H1 (cell line): ENCODE results near the gene CD63. TPM values are rescaled to one million over a fixed set of nuclear protein-coding genes. Genes with fewer than 3 reads are reported as not detected.

Experiments used
- CTCF ChIA-PET: fragments of 300-600 bp; sonication (Branson Sonifier 250); formaldehyde crosslinking; loops from one replicate; lab custom pipeline; 2021; ENCODE audit not compliant: partially characterized antibody; lab: Charles Lee
- POLR2A ChIA-PET: fragments of 300-600 bp; sonication (Branson Sonifier 250); formaldehyde crosslinking; loops from one replicate; lab custom pipeline; 2021; ENCODE audit warnings: inconsistent platforms; ENCODE audit not compliant: partially characterized antibody; lab: Charles Lee
- DNase-seq, 2 experiments: peaks; one replicate each; pipeline versions ENCODE4 v3.0.0 to v3.0.0-alpha.2; 2010 to 2022; ENCODE audit warnings: low spot score in 2 of 2, low read depth in 1 of 2, mixed read lengths in 1 of 2
- FAIRE-seq: peaks from 2 replicates; lab custom pipeline; 2011; peaks lifted over from hg19 to GRCh38; lab: Jason Lieb, UNC
- H2AFZ ChIP-seq: 2 replicates; pipeline ENCODE4 v1.8.1; 2012; ENCODE audit warnings: low read length, inconsistent platforms
- H2AK5ac ChIP-seq: 2 replicates; pipeline ENCODE4 v1.6.1; 2013; ENCODE audit warnings: low read depth, low read length
- H2BK120ac ChIP-seq: replicated peaks from 2 replicates; pipeline ENCODE3; 2013; ENCODE audit warnings: low read depth, low read length, inconsistent platforms
- H2BK12ac ChIP-seq: 2 replicates; pipeline ENCODE4 v1.6.1; 2013; ENCODE audit warnings: low read depth, low read length
- H2BK15ac ChIP-seq: 2 replicates; pipeline ENCODE4 v1.6.1; 2013; ENCODE audit warnings: low read length
- H2BK20ac ChIP-seq: 2 replicates; pipeline ENCODE4 v1.6.1; 2013; ENCODE audit warnings: low read length
- H2BK5ac ChIP-seq: 2 replicates; pipeline ENCODE4 v1.6.1; 2013; ENCODE audit warnings: low read depth, low read length
- H3K14ac ChIP-seq: 2 replicates; pipeline ENCODE4 v1.6.1; 2013; ENCODE audit warnings: inconsistent platforms; ENCODE audit not compliant: insufficient read length
- H3K18ac ChIP-seq: 2 replicates; pipeline ENCODE4 v1.6.1; 2013; ENCODE audit warnings: low read length; ENCODE audit errors: extremely low read depth
- H3K23ac ChIP-seq: 2 replicates; pipeline ENCODE4 v1.6.1; 2013; ENCODE audit warnings: inconsistent platforms; ENCODE audit not compliant: insufficient read length
- H3K23me2 ChIP-seq: 2 replicates; pipeline ENCODE4 v1.6.1; 2013; ENCODE audit warnings: low read depth, low read length
- H3K27ac ChIP-seq: 2 replicates; pipeline ENCODE4 v1.6.1; 2011; ENCODE audit warnings: low read depth, low read length, inconsistent platforms
- H3K27me3 ChIP-seq, 4 experiments: replicated peaks in 1 of 4; 1 replicate in 1 of 4; 2 replicates in 3 of 4; pipeline versions ENCODE4 v1.6.1 to v1.8.1; 2011 to 2013; ENCODE audit warnings: low read length in 3 of 4, mild to moderate bottlenecking in 3 of 4, inconsistent platforms in 2 of 4, mixed read lengths in 2 of 4, moderate library complexity in 1 of 4; ENCODE audit not compliant: control insufficient read depth in 3 of 4, insufficient read depth in 3 of 4; ENCODE audit errors: extremely low read depth in 1 of 4
- H3K36me3 ChIP-seq, 4 experiments: 2 replicates each; pipeline versions ENCODE4 v1.6.1 to v1.8.1; 2011 to 2013; ENCODE audit warnings: mild to moderate bottlenecking in 4 of 4, low read length in 3 of 4, moderate library complexity in 2 of 4, control low read depth in 1 of 4, inconsistent platforms in 1 of 4; ENCODE audit not compliant: insufficient read depth in 4 of 4, control insufficient read depth in 2 of 4
- H3K4ac ChIP-seq: replicated peaks from 2 replicates; pipeline ENCODE3; 2013; ENCODE audit warnings: low read length, low read depth, mixed read lengths, inconsistent platforms; ENCODE audit not compliant: insufficient read length
- H3K4me1 ChIP-seq, 4 experiments: replicated peaks in 1 of 4; 1 replicate in 1 of 4; 2 replicates in 3 of 4; pipeline versions ENCODE4 v1.6.1 to v1.8.1; 2011 to 2013; ENCODE audit warnings: low read length in 3 of 4, inconsistent platforms in 2 of 4, mixed read lengths in 1 of 4; ENCODE audit not compliant: insufficient read depth in 4 of 4, control insufficient read depth in 3 of 4
- H3K4me2 ChIP-seq, 2 experiments: 2 replicates each; pipeline versions ENCODE4 v1.6.1 to v1.8.1; 2011 to 2013; ENCODE audit warnings: low read depth in 2 of 2, low read length in 2 of 2, control low read depth in 1 of 2, inconsistent platforms in 1 of 2, mild to moderate bottlenecking in 1 of 2; ENCODE audit not compliant: insufficient read depth in 1 of 2
- H3K4me3 ChIP-seq, 4 experiments: fragments of 200-600, 300-600 bp in 1 of 4; sonication (generic), shearing (Covaris generic), sonication (Bioruptor Twin) in 1 of 4; 2 replicates each; pipeline versions ENCODE4 v1.5.1 to v1.8.1; 2011 to 2016; ENCODE audit warnings: low read length in 4 of 4, low read depth in 3 of 4, control low read depth in 2 of 4, inconsistent platforms in 2 of 4, mild to moderate bottlenecking in 2 of 4, mixed read lengths in 1 of 4, moderate library complexity in 1 of 4; ENCODE audit not compliant: insufficient read depth in 2 of 4; ENCODE audit errors: extremely low read depth in 1 of 4
- H3K56ac ChIP-seq: replicated peaks from 2 replicates; pipeline ENCODE3; 2013; ENCODE audit warnings: low read depth, mild to moderate bottlenecking, mixed read lengths, low read length, inconsistent platforms; ENCODE audit not compliant: insufficient read length
- H3K79me1 ChIP-seq: 2 replicates; pipeline ENCODE4 v1.6.1; 2013; ENCODE audit warnings: low read depth, low read length, control low read depth
- H3K79me2 ChIP-seq, 2 experiments: 2 replicates each; pipeline versions ENCODE4 v1.6.1 to v1.8.1; 2012 to 2013; ENCODE audit warnings: low read length in 2 of 2, mild to moderate bottlenecking in 2 of 2, inconsistent platforms in 1 of 2; ENCODE audit not compliant: insufficient read depth in 2 of 2, control insufficient read depth in 1 of 2
- H3K9ac ChIP-seq, 4 experiments: replicated peaks in 1 of 4; 1 replicate in 1 of 4; 2 replicates in 3 of 4; pipeline versions ENCODE4 v1.6.1 to v1.8.1; 2011 to 2013; ENCODE audit warnings: low read depth in 3 of 4, low read length in 3 of 4, control low read depth in 2 of 4, mild to moderate bottlenecking in 2 of 4, moderate library complexity in 2 of 4, inconsistent platforms in 1 of 4; ENCODE audit errors: extremely low read depth in 1 of 4
- H3K9me3 ChIP-seq, 2 experiments: 2 replicates each; pipeline versions ENCODE4 v1.6.1 to v1.8.1; 2012 to 2013; ENCODE audit warnings: mild to moderate bottlenecking in 2 of 2, moderate library complexity in 2 of 2, control low read depth in 1 of 2, inconsistent platforms in 1 of 2, low read depth in 1 of 2, low read length in 1 of 2, mixed read lengths in 1 of 2; ENCODE audit not compliant: insufficient read depth in 2 of 2
- H4K20me1 ChIP-seq, 2 experiments: replicated peaks in 1 of 2; 2 replicates each; pipeline versions ENCODE3 to v1.8.1; 2011 to 2013; ENCODE audit warnings: inconsistent platforms in 2 of 2, low read length in 2 of 2, mild to moderate bottlenecking in 1 of 2; ENCODE audit not compliant: insufficient read depth in 2 of 2, control insufficient read depth in 1 of 2
- H4K5ac ChIP-seq: 2 replicates; pipeline ENCODE4 v1.6.1; 2013; ENCODE audit warnings: low read length, low read depth, mixed read lengths, inconsistent platforms; ENCODE audit not compliant: insufficient read length
- H4K8ac ChIP-seq: 2 replicates; pipeline ENCODE4 v1.8.0; 2013; ENCODE audit warnings: mild to moderate bottlenecking, moderate library complexity, low read length, inconsistent platforms; ENCODE audit not compliant: insufficient read depth; ENCODE audit errors: extremely low read depth
- H4K91ac ChIP-seq: replicated peaks from 2 replicates; pipeline ENCODE3; 2013; ENCODE audit warnings: low read length, mixed read lengths, inconsistent platforms; ENCODE audit not compliant: insufficient read length
- CREB1 ChIP-seq: IDR thresholded peaks from 2 replicates; pipeline ENCODE4 v1.6.1; 2012; ENCODE audit warnings: inconsistent platforms
- FOSL1 ChIP-seq: IDR thresholded peaks from 2 replicates; pipeline ENCODE4 v1.6.1; 2011; ENCODE audit warnings: mild to moderate bottlenecking, low read depth, low read length, moderate library complexity; ENCODE audit not compliant: insufficient read depth
- POLR2A ChIP-seq, 2 experiments: IDR thresholded peaks; 1 replicate in 1 of 2; 2 replicates in 1 of 2; pipeline ENCODE4 v1.6.1; 2011; ENCODE audit warnings: low read depth in 2 of 2, low read length in 2 of 2, mild to moderate bottlenecking in 2 of 2; ENCODE audit errors: control extremely low read depth in 1 of 2
- RAD21 ChIP-seq, 2 experiments: IDR thresholded peaks in 1 of 2; conservative IDR thresholded peaks in 1 of 2; 2 replicates each; pipeline ENCODE4 v1.6.1; 2011; ENCODE audit warnings: low read depth in 2 of 2, low read length in 2 of 2, improper control_type of control experiment in 1 of 2, inconsistent platforms in 1 of 2, mild to moderate bottlenecking in 1 of 2, moderate library complexity in 1 of 2
- USF2 ChIP-seq: IDR thresholded peaks from 2 replicates; pipeline ENCODE4 v1.6.1; 2011; ENCODE audit warnings: low read length, improper control_type of control experiment
- WGBS, 2 experiments: shearing (Covaris generic) in 1 of 2; methylation state at CpG; one replicate each; pipeline versions ENCODE4 v1.1.6 to v1.1.7; 2013 to 2015; ENCODE audit warnings: low lambda C conversion rate in 2 of 2, mixed read lengths in 2 of 2, inconsistent platforms in 1 of 2, low coverage in 1 of 2, missing lambda C conversion rate in 1 of 2; ENCODE audit not compliant: insufficient replicate concordance in 2 of 2, insufficient coverage in 1 of 2, insufficient read length in 1 of 2; ENCODE audit errors: extremely low coverage in 1 of 2, missing lambda C conversion rate in 1 of 2; 5-methylcytosine and 5-hydroxymethylcytosine counted together
- polyA plus RNA-seq, 7 experiments: library from polyadenylated mRNA; depleted of rRNA in 3 of 7; stranded (reverse) in 5 of 7; unstranded in 2 of 7; fragments of >200 nt in 5 of 7; fragments of 200-250 nt in 2 of 7; gene quantifications; 1 replicate in 5 of 7; 2 replicates in 1 of 7; 4 replicates in 1 of 7; pipeline versions ENCODE4 v1.2.1 to v1.2.3, GENCODE V29; 2011 to 2013; ENCODE audit warnings: missing spikeins in 2 of 7, mixed read lengths in 2 of 7
- total RNA-seq: library from RNA; stranded (reverse); fragmentation: NEBNext Ultra II Directional; extraction: Animal tissue kit (Norgen Biotek cat#: 25700); gene quantifications from 2 replicates; pipeline ENCODE4 v1.2.1, GENCODE V29; 2021

CD63 gene
- total and polyA plus RNA-seq, 2 of the 8 experiments (the other 6 are each of a cell fraction or from before 2014, with no cell fraction given), result 440 to 526 TPM

- Histone ChIP-seq H2BK20ac (no peak overlapping the region), H3K4me3 (no peak overlapping the region), H3K23ac (no peak overlapping the region), H3K79me2 (no peaks in the 10 kb centered on the region), H2AFZ (no peak overlapping the region), H4K8ac (no peak overlapping the region), H3K9me3 (no peaks in the 10 kb centered on the region), H3K27ac (no peak overlapping the region), H3K4me2 (no peak overlapping the region), H3K4me1 (no peaks in the 10 kb centered on the region), H3K23me2 (no peaks in the 10 kb centered on the region; the same call in 1 of the 2 replicates), H3K4ac (no peak overlapping the region), H2BK5ac (no peak overlapping the region), H3K9ac (no peak overlapping the region), H2BK15ac (no peak overlapping the region), H2AK5ac (no peak overlapping the region), H3K56ac (no peak overlapping the region), H2BK120ac (no peak overlapping the region), H3K18ac (no peak overlapping the region), H4K91ac (no peak overlapping the region), H3K14ac (no peak overlapping the region), H4K5ac (no peak overlapping the region), H3K79me1 (peaks cover 4% of the 10 kb centered on the region), H3K36me3 (peaks cover 2 to 40% (median 6%) of the 10 kb centered on the region in 4 experiments), H2BK12ac (no peak overlapping the region), H4K20me1 (peaks cover 5 to 7% of the 10 kb centered on the region in 2 experiments), H3K27me3 (no peaks in the 10 kb centered on the region)
- FAIRE-seq, result no peak
- TF ChIP-seq USF2 (no peak), POLR2A (IDR thresholded peaks at IDR 0.05; ENCODE audit: control extremely low read depth in 1 of 2, low read depth in 2 of 2, low read length in 2 of 2) (no peak), FOSL1 (no peak), RAD21 (IDR thresholded peaks at IDR 0.05 in 1 of 2, conservative IDR thresholded peaks at IDR 0.05 in 1 of 2; ENCODE audit: low read depth in 2 of 2, low read length in 2 of 2) (no peak), CREB1 (no peak)
- no peak for DNase-seq
- ChIA-PET POLR2A (interaction anchor here (0.8 to 46.5 kb wide), 10 partner anchors 9 to 224 kb away, joined by 3 to 809 read pairs (median 4); partner anchors contain the start of genes CD63, GDF11 and ORMDL2), CTCF (interaction anchor here (0.6 to 4.1 kb wide), 9 partner anchors 9 to 212 kb away, joined by 3 to 25 read pairs (median 8); no protein-coding TSS in a partner anchor)
- WGBS, 2 experiments, result 92% methylated on average over 6 of the region's 6 CpGs; no CpG with 5 or more reads in 1 of the 2 experiments
These were observed 42.9 kb upstream of the CD63 start for GRCh38 chr12:55771736-55772135.
